HEK293 (cell line): ENCODE data around the gene BBS9.

ENCODE experiments used
- CTCF ChIA-PET: fragments of 350-600 bp; formaldehyde crosslinking; extraction: SDS; loops from one replicate; lab custom pipeline; 2021; ENCODE audit warnings: antibody characterized with exemption; lab: Yijun Ruan, JAX
- POLR2A ChIA-PET: fragments of 300-600 bp; formaldehyde crosslinking; extraction: SDS; loops from one replicate; lab custom pipeline; 2020; ENCODE audit warnings: antibody characterized with exemption, inconsistent platforms; lab: Yijun Ruan, JAX
- H3K27ac ChIP-seq: fragments of 200-500 bp; sonication (Bioruptor generic); 2 replicates; pipeline ENCODE4 v1.5.1; 2014; ENCODE audit warnings: low read depth, low read length, control low read depth, inconsistent platforms; ENCODE audit errors: extremely low read depth
- H3K36me3 ChIP-seq, 2 experiments: fragments of 200-500 bp in 1 of 2; sonication (Bioruptor generic) in 1 of 2; 1 replicate in 1 of 2; 2 replicates in 1 of 2; pipeline ENCODE4 v1.5.1; 2014 to 2017; ENCODE audit warnings: inconsistent platforms in 2 of 2, low read length in 2 of 2; ENCODE audit not compliant: control insufficient read depth in 2 of 2, insufficient read depth in 1 of 2
- H3K4me1 ChIP-seq: fragments of 200-500 bp; sonication (Bioruptor generic); 2 replicates; pipeline ENCODE4 v1.5.1; 2014; ENCODE audit warnings: mild to moderate bottlenecking, low read length, inconsistent platforms; ENCODE audit not compliant: control insufficient read depth, insufficient read depth
- H3K4me3 ChIP-seq: 2 replicates; pipeline ENCODE4 v1.5.1; 2011; ENCODE audit warnings: low read depth, mild to moderate bottlenecking, control low read depth, low read length, moderate library complexity
- H3K9me3 ChIP-seq: fragments of 200-500 bp; sonication (Bioruptor generic); 2 replicates; pipeline ENCODE4 v1.5.1; 2014; ENCODE audit warnings: low read depth, low read length, inconsistent platforms; ENCODE audit not compliant: control insufficient read depth, insufficient read depth
- BCL11A ChIP-seq: fragments of 450-650 bp; formaldehyde crosslinking; IDR thresholded peaks from 2 replicates; pipeline ENCODE4 v1.5.1; 2016; ENCODE audit warnings: low read depth, missing biosample characterization, missing genetic modification characterization
- EGR2 ChIP-seq: fragments of 450-650 bp; formaldehyde crosslinking; IDR thresholded peaks from 2 replicates; pipeline ENCODE4 v1.5.1; 2016; ENCODE audit warnings: low read depth, missing biosample characterization, missing genetic modification characterization
- GLI4 ChIP-seq: fragments of 450-650 bp; formaldehyde crosslinking; IDR thresholded peaks from 2 replicates; pipeline ENCODE4 v1.5.1; 2016; ENCODE audit warnings: missing biosample characterization, missing genetic modification characterization
- HOXD13 ChIP-seq: sonication (generic); formaldehyde crosslinking; IDR thresholded peaks from 2 replicates; pipeline ENCODE4 v1.8.0; 2022; ENCODE audit warnings: missing genetic modification reagents, borderline replicate concordance
- KLF7 ChIP-seq: fragments of 450-650 bp; formaldehyde crosslinking; IDR thresholded peaks from 2 replicates; pipeline ENCODE4 v1.5.1; 2016; ENCODE audit warnings: missing biosample characterization, missing genetic modification characterization, borderline replicate concordance
- OSR2 ChIP-seq: fragments of 450-650 bp; formaldehyde crosslinking; IDR thresholded peaks from 2 replicates; pipeline ENCODE4 v1.5.1; 2016; ENCODE audit warnings: missing biosample characterization, missing genetic modification characterization
- RBAK ChIP-seq: fragments of 450-650 bp; formaldehyde crosslinking; IDR thresholded peaks from 2 replicates; pipeline ENCODE4 v1.5.1; 2016; ENCODE audit warnings: missing biosample characterization, missing genetic modification characterization
- REST ChIP-seq: fragments of 450-650 bp; formaldehyde crosslinking; IDR thresholded peaks from 2 replicates; pipeline ENCODE4 v1.5.1; 2016; ENCODE audit warnings: missing biosample characterization, missing genetic modification characterization
- SETDB1 ChIP-seq: IDR thresholded peaks from one replicate; pipeline ENCODE4 v1.6.1; 2017; ENCODE audit warnings: mild to moderate bottlenecking, low read length, moderate library complexity, mixed read lengths; ENCODE audit not compliant: insufficient read length
- SP2 ChIP-seq: fragments of 450-650 bp; formaldehyde crosslinking; IDR thresholded peaks from 2 replicates; pipeline ENCODE4 v1.5.1; 2016; ENCODE audit warnings: missing biosample characterization, missing genetic modification characterization
- WT1 ChIP-seq: fragments of 450-650 bp; formaldehyde crosslinking; IDR thresholded peaks from 2 replicates; pipeline ENCODE4 v1.5.1; 2016; ENCODE audit warnings: missing biosample characterization, missing genetic modification characterization
- ZBTB1 ChIP-seq: fragments of 450-650 bp; formaldehyde crosslinking; IDR thresholded peaks from 2 replicates; pipeline ENCODE4 v1.5.1; 2016; ENCODE audit warnings: missing biosample characterization, missing genetic modification characterization
- ZFHX2 ChIP-seq: fragments of 450-650 bp; formaldehyde crosslinking; conservative IDR thresholded peaks from 2 replicates; pipeline ENCODE4 v1.5.1; 2016; ENCODE audit warnings: missing biosample characterization, missing genetic modification characterization
- ZNF133 ChIP-seq: fragments of 450-650 bp; formaldehyde crosslinking; IDR thresholded peaks from 2 replicates; pipeline ENCODE4 v1.5.1; 2016; ENCODE audit warnings: missing biosample characterization, missing genetic modification characterization
- ZNF211 ChIP-seq: fragments of 450-650 bp; formaldehyde crosslinking; IDR thresholded peaks from 2 replicates; pipeline ENCODE4 v1.5.1; 2016; ENCODE audit warnings: low read depth, missing biosample characterization, missing genetic modification characterization
- ZNF274 ChIP-seq, 2 experiments: fragments of 200-500 bp in 1 of 2; fragments of 450-650 bp in 1 of 2; sonication (Bioruptor generic) in 1 of 2; formaldehyde crosslinking in 1 of 2; IDR thresholded peaks; 2 replicates each; pipeline versions ENCODE4 v1.5.1 to v1.6.1; 2014 to 2016; ENCODE audit warnings: borderline replicate concordance in 1 of 2, inconsistent platforms in 1 of 2, low read length in 1 of 2, missing biosample characterization in 1 of 2, missing genetic modification characterization in 1 of 2
- ZNF341 ChIP-seq: fragments of 450-650 bp; formaldehyde crosslinking; IDR thresholded peaks from 2 replicates; pipeline ENCODE4; 2016; ENCODE audit warnings: low read depth, missing biosample characterization, missing genetic modification characterization
- ZNF48 ChIP-seq: fragments of 450-650 bp; formaldehyde crosslinking; IDR thresholded peaks from 2 replicates; pipeline ENCODE4 v1.5.1; 2016; ENCODE audit warnings: missing biosample characterization, missing genetic modification characterization
- ZNF548 ChIP-seq: fragments of 450-650 bp; formaldehyde crosslinking; IDR thresholded peaks from 2 replicates; pipeline ENCODE4 v1.5.1; 2016; ENCODE audit warnings: missing biosample characterization, missing genetic modification characterization
- ZNF555 ChIP-seq: fragments of 450-650 bp; formaldehyde crosslinking; conservative IDR thresholded peaks from 2 replicates; pipeline ENCODE4 v1.5.1; 2017; ENCODE audit warnings: missing biosample characterization, mild to moderate bottlenecking, missing genetic modification characterization, inconsistent platforms
- ZNF623 ChIP-seq: fragments of 450-650 bp; formaldehyde crosslinking; IDR thresholded peaks from 2 replicates; pipeline ENCODE4 v1.5.1; 2016; ENCODE audit warnings: missing biosample characterization, missing genetic modification characterization
- ZNF645 ChIP-seq: fragments of 450-650 bp; formaldehyde crosslinking; IDR thresholded peaks from 2 replicates; pipeline ENCODE4; 2016; ENCODE audit warnings: missing biosample characterization, missing genetic modification characterization
- ZNF664 ChIP-seq: fragments of 450-650 bp; formaldehyde crosslinking; IDR thresholded peaks from 2 replicates; pipeline ENCODE4 v1.5.1; 2016; ENCODE audit warnings: missing biosample characterization, missing genetic modification characterization
- ZNF791 ChIP-seq: fragments of 450-650 bp; formaldehyde crosslinking; IDR thresholded peaks from 2 replicates; pipeline ENCODE4 v1.5.1; 2016; ENCODE audit warnings: missing biosample characterization, missing genetic modification characterization
- ZNF843 ChIP-seq: fragments of 450-650 bp; formaldehyde crosslinking; IDR thresholded peaks from 2 replicates; pipeline ENCODE4 v1.5.1; 2016; ENCODE audit warnings: missing biosample characterization, missing genetic modification characterization
- TF ChIP-seq, protein P1 (sequence below): fragments of 450-650 bp; formaldehyde crosslinking; IDR thresholded peaks from 2 replicates; pipeline ENCODE4 v1.5.1; 2016; ENCODE audit warnings: missing biosample characterization, missing genetic modification characterization
- TF ChIP-seq, protein P2 (sequence below): fragments of 450-650 bp; formaldehyde crosslinking; IDR thresholded peaks from 2 replicates; pipeline ENCODE4 v1.5.1; 2017; ENCODE audit warnings: missing biosample characterization, missing genetic modification characterization

Gene BBS9

GRCh38 chr7:33651998-33652515 lies 522.7 kb downstream of the BBS9 start (continued):
- TF ChIP-seq, protein P1, sequence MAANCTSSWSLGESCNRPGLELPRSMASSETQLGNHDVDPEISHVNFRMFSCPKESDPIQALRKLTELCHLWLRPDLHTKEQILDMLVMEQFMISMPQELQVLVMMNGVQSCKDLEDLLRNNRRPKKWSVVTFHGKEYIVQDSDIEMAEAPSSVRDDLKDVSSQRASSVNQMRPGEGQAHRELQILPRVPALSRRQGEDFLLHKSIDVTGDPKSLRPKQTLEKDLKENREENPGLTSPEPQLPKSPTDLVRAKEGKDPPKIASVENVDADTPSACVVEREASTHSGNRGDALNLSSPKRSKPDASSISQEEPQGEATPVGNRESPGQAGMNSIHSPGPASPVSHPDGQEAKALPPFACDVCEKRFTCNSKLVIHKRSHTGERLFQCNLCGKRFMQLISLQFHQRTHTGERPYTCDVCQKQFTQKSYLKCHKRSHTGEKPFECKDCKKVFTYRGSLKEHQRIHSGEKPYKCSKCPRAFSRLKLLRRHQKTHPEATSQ (tag by site-specific recombination), result no peak
- no peak for TF ChIP-seq HOXD13 (CRISPR knock-in tag)
- TF ChIP-seq REST, result no peak
- TF ChIP-seq ZNF791 (tag by site-specific recombination), result no peak
- TF ChIP-seq, protein P2, sequence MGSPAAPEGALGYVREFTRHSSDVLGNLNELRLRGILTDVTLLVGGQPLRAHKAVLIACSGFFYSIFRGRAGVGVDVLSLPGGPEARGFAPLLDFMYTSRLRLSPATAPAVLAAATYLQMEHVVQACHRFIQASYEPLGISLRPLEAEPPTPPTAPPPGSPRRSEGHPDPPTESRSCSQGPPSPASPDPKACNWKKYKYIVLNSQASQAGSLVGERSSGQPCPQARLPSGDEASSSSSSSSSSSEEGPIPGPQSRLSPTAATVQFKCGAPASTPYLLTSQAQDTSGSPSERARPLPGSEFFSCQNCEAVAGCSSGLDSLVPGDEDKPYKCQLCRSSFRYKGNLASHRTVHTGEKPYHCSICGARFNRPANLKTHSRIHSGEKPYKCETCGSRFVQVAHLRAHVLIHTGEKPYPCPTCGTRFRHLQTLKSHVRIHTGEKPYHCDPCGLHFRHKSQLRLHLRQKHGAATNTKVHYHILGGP (tag by site-specific recombination), result no peak

GRCh38 chr7:33654676-33655075 lies 525.3 kb downstream of the BBS9 start:
- H3K4me1 ChIP-seq, result peaks cover 7% of the 10 kb centered on the region
- no peak overlapping the region for H3K4me3 ChIP-seq
- H3K9me3 ChIP-seq, result no peaks in the 10 kb centered on the region
- peak overlapping the region; percentile 18; the same call in 1 of the 2 replicates for H3K27ac ChIP-seq
- ChIA-PET POLR2A (no interaction called here), CTCF (interaction anchor here (0.7 to 1.3 kb wide), 2 partner anchors 61 to 105 kb away, joined by 3 to 4 read pairs; no protein-coding TSS in a partner anchor)
- TF ChIP-seq KLF7 (no peak), GLI4 (tag by site-specific recombination) (no peak), SP2 (tag by site-specific recombination) (no peak), ZNF791 (tag by site-specific recombination) (no peak), ZNF555 (tag by site-specific recombination) (no peak), ZNF211 (tag by site-specific recombination) (no peak), ZNF664 (tag by site-specific recombination) (no peak), ZFHX2 (tag by site-specific recombination) (peak; percentile 75), ZNF274 (IDR thresholded peaks at IDR 0.05; ENCODE audit: low read length) (no peak), ZNF274 (tag by site-specific recombination; IDR thresholded peaks at IDR 0.05; ENCODE audit: borderline replicate concordance) (no peak), ZNF548 (tag by site-specific recombination) (no peak), ZBTB1 (tag by site-specific recombination) (no peak), BCL11A (tag by site-specific recombination) (0 out of 2 replicates have a peak, but pooled peaks have one; percentile 14), EGR2 (tag by site-specific recombination) (peak; percentile 37; the same call in 1 of the 2 replicates), RBAK (no peak), OSR2 (tag by site-specific recombination) (peak; percentile 28; the same call in 1 of the 2 replicates), ZNF623 (tag by site-specific recombination) (no peak), ZNF341 (0 out of 2 replicates have a peak, but pooled peaks have one; percentile 17), ZNF843 (tag by site-specific recombination) (0 out of 2 replicates have a peak, but pooled peaks have one; percentile 27), ZNF133 (tag by site-specific recombination) (no peak), ZNF48 (no peak), WT1 (tag by site-specific recombination) (peak; percentile 62), SETDB1 (no peak), ZNF645 (tag by site-specific recombination) (no peak)
- H3K36me3 ChIP-seq, result no peaks in the 10 kb centered on the region
